ENCODE measurements around the gene RUNX1.

Gene RUNX1

GRCh38 chr21:35048706-35049617 lies at the start of gene RUNX1:
TSS of gene RUNX1 (minus strand) at chr21:35049302.
- Histone ChIP-seq H3K27ac (peak within 1 kb of the TSS; percentile 93), H3K27me3 (no peaks in the 10 kb centered on the region), H3K4me2 (peak within 1 kb of the TSS; percentile 95), H3K4me1 (peaks cover 57% of the 10 kb centered on the region), H3K4me3 (peak within 1 kb of the TSS; percentile 88), H4K20me1 (peaks cover 16% of the 10 kb centered on the region), H3K36me3 (peaks cover 31% of the 10 kb centered on the region), H3K9ac (peak within 1 kb of the TSS; percentile 96), H3K9me3 (no peaks in the 10 kb centered on the region)
- no peak for TF ChIP-seq Cebpa-rat (IDR thresholded peaks at IDR 0.05)

GRCh38 chr21:35097525-35097924 lies 48.4 kb upstream of the RUNX1 start:
- no peak overlapping the region for H3K4me3 ChIP-seq
- peaks cover 8% of the 10 kb centered on the region for H3K4me1 ChIP-seq
- H3K9me3 ChIP-seq = peaks cover 10% of the 10 kb centered on the region; the same call in 1 of the 2 replicates
- no peak for TF ChIP-seq Cebpa-rat (IDR thresholded peaks at IDR 0.05)
- no peaks in the 10 kb centered on the region for H3K27me3 ChIP-seq
- H4K20me1 ChIP-seq = no peaks in the 10 kb centered on the region
- no peak overlapping the region for H3K9ac ChIP-seq
- H3K4me2 ChIP-seq = no peak overlapping the region
- no peaks in the 10 kb centered on the region for H3K36me3 ChIP-seq
- no peak overlapping the region for H3K27ac ChIP-seq

GRCh38 chr21:35096959-35097358 lies 47.9 kb upstream of the RUNX1 start:
- no peaks in the 10 kb centered on the region for H4K20me1 ChIP-seq
- no peaks in the 10 kb centered on the region for H3K27me3 ChIP-seq
- TF ChIP-seq Cebpa-rat (IDR thresholded peaks at IDR 0.05) = no peak
- H3K27ac ChIP-seq = no peak overlapping the region
- no peak overlapping the region for H3K4me2 ChIP-seq
- peaks cover 10% of the 10 kb centered on the region; the same call in 1 of the 2 replicates for H3K9me3 ChIP-seq
- H3K4me1 ChIP-seq = peaks cover 3% of the 10 kb centered on the region; the same call in 1 of the 2 replicates
- no peak overlapping the region for H3K4me3 ChIP-seq
- no peaks in the 10 kb centered on the region for H3K36me3 ChIP-seq
- no peak overlapping the region for H3K9ac ChIP-seq

- H3K4me1 ChIP-seq = no peaks in the 10 kb centered on the region
- no peak overlapping the region for H3K27ac ChIP-seq
- H3K9ac ChIP-seq = no peak overlapping the region
- H4K20me1 ChIP-seq = no peaks in the 10 kb centered on the region
- H3K4me3 ChIP-seq = no peak overlapping the region
- TF ChIP-seq Cebpa-rat (IDR thresholded peaks at IDR 0.05) = no peak
- H3K9me3 ChIP-seq = peaks cover 6% of the 10 kb centered on the region; the same call in 1 of the 2 replicates
- no peak overlapping the region for H3K4me2 ChIP-seq
- no peaks in the 10 kb centered on the region for H3K36me3 ChIP-seq
- no peaks in the 10 kb centered on the region for H3K27me3 ChIP-seq
These were observed 46.8 kb upstream of the RUNX1 start for GRCh38 chr21:35095859-35096291.

- Histone ChIP-seq H3K9me3 (peaks cover 6% of the 10 kb centered on the region; the same call in 1 of the 2 replicates), H3K9ac (no peak overlapping the region), H4K20me1 (no peaks in the 10 kb centered on the region), H3K4me1 (no peaks in the 10 kb centered on the region), H3K27ac (no peak overlapping the region), H3K36me3 (no peaks in the 10 kb centered on the region), H3K27me3 (no peaks in the 10 kb centered on the region), H3K4me2 (no peak overlapping the region), H3K4me3 (no peak overlapping the region)
- no peak for TF ChIP-seq Cebpa-rat (IDR thresholded peaks at IDR 0.05)
These were observed 44.4 kb upstream of the RUNX1 start for GRCh38 chr21:35093514-35093913.

- no peak overlapping the region for H3K27ac ChIP-seq
- peaks cover 6% of the 10 kb centered on the region; the same call in 1 of the 2 replicates for H3K9me3 ChIP-seq
- no peaks in the 10 kb centered on the region for H3K36me3 ChIP-seq
- TF ChIP-seq Cebpa-rat (IDR thresholded peaks at IDR 0.05) = no peak
- H3K4me1 ChIP-seq = no peaks in the 10 kb centered on the region
- H4K20me1 ChIP-seq = no peaks in the 10 kb centered on the region
- H3K27me3 ChIP-seq = no peaks in the 10 kb centered on the region
- H3K4me3 ChIP-seq = no peak overlapping the region
- no peak overlapping the region for H3K4me2 ChIP-seq
- H3K9ac ChIP-seq = no peak overlapping the region
These were observed 42.4 kb upstream of the RUNX1 start for GRCh38 chr21:35091496-35091895.

- peaks cover 6% of the 10 kb centered on the region; the same call in 1 of the 2 replicates for H3K9me3 ChIP-seq
- TF ChIP-seq Cebpa-rat (IDR thresholded peaks at IDR 0.05) = no peak
- no peaks in the 10 kb centered on the region for H3K36me3 ChIP-seq
- H3K27me3 ChIP-seq = no peaks in the 10 kb centered on the region
- H3K9ac ChIP-seq = no peak overlapping the region
- no peak overlapping the region for H3K27ac ChIP-seq
- H4K20me1 ChIP-seq = no peaks in the 10 kb centered on the region
- H3K4me3 ChIP-seq = no peak overlapping the region
- H3K4me1 ChIP-seq = no peaks in the 10 kb centered on the region
- H3K4me2 ChIP-seq = no peak overlapping the region
These were observed 41.3 kb upstream of the RUNX1 start for GRCh38 chr21:35090403-35090802.

GRCh38 chr21:35088319-35088771 lies 39.2 kb upstream of the RUNX1 start:
- Histone ChIP-seq H3K36me3 (no peaks in the 10 kb centered on the region), H3K4me3 (no peak overlapping the region), H3K27me3 (no peaks in the 10 kb centered on the region), H4K20me1 (no peaks in the 10 kb centered on the region), H3K4me1 (no peaks in the 10 kb centered on the region), H3K27ac (no peak overlapping the region), H3K9ac (no peak overlapping the region), H3K9me3 (peaks cover 5% of the 10 kb centered on the region), H3K4me2 (no peak overlapping the region)
- no peak for TF ChIP-seq Cebpa-rat (IDR thresholded peaks at IDR 0.05)

GRCh38 chr21:35086357-35086756 lies 37.3 kb upstream of the RUNX1 start:
- no peak overlapping the region for H3K9ac ChIP-seq
- no peak overlapping the region for H3K4me2 ChIP-seq
- H3K9me3 ChIP-seq = peaks cover 5% of the 10 kb centered on the region
- H3K27me3 ChIP-seq = no peaks in the 10 kb centered on the region
- no peaks in the 10 kb centered on the region for H3K4me1 ChIP-seq
- H3K4me3 ChIP-seq = no peak overlapping the region
- H3K36me3 ChIP-seq = no peaks in the 10 kb centered on the region
- no peak overlapping the region for H3K27ac ChIP-seq
- no peak for TF ChIP-seq Cebpa-rat (IDR thresholded peaks at IDR 0.05)
- H4K20me1 ChIP-seq = no peaks in the 10 kb centered on the region

GRCh38 chr21:35084869-35085268 lies 35.8 kb upstream of the RUNX1 start:
- Histone ChIP-seq H3K9ac (no peak overlapping the region), H3K9me3 (peaks cover 5% of the 10 kb centered on the region), H3K36me3 (no peaks in the 10 kb centered on the region), H4K20me1 (no peaks in the 10 kb centered on the region), H3K4me1 (no peaks in the 10 kb centered on the region), H3K4me3 (no peak overlapping the region), H3K4me2 (no peak overlapping the region), H3K27me3 (no peaks in the 10 kb centered on the region), H3K27ac (no peak overlapping the region)
- TF ChIP-seq Cebpa-rat (IDR thresholded peaks at IDR 0.05) = no peak

Data from BLaER1 (cell line).